Panc1 (cell line): ENCODE data around the gene CRTAC1.

ENCODE experiments used
- POLR2AphosphoS5 ChIP-seq: IDR thresholded peaks from 2 replicates; pipeline ENCODE4 v1.6.1; 2012; ENCODE audit warnings: mild to moderate bottlenecking, low read depth, low read length, moderate library complexity
- SIN3A ChIP-seq: IDR thresholded peaks from 2 replicates; pipeline ENCODE4 v1.6.1; 2012; ENCODE audit warnings: low read depth, mild to moderate bottlenecking, low read length, moderate library complexity, borderline replicate concordance; ENCODE audit not compliant: insufficient read depth
- TCF7L2 ChIP-seq: IDR thresholded peaks from 2 replicates; pipeline ENCODE4 v1.6.1; 2011; ENCODE audit warnings: mild to moderate bottlenecking, low read depth, low read length, inconsistent platforms
- TF ChIP-seq, protein P1 (sequence below): fragments of 450-650 bp; IDR thresholded peaks from 2 replicates; pipeline ENCODE4 v1.5.1; 2017; ENCODE audit warnings: mild to moderate bottlenecking
- TF ChIP-seq, protein P2 (sequence below), 2 experiments: IDR thresholded peaks; 2 replicates each; pipeline ENCODE4 v1.6.1; 2011 to 2012; ENCODE audit warnings: low read depth in 2 of 2, control low read depth in 1 of 2, low read length in 1 of 2, mild to moderate bottlenecking in 1 of 2, moderate library complexity in 1 of 2; ENCODE audit not compliant: insufficient read depth in 1 of 2

DNA sequence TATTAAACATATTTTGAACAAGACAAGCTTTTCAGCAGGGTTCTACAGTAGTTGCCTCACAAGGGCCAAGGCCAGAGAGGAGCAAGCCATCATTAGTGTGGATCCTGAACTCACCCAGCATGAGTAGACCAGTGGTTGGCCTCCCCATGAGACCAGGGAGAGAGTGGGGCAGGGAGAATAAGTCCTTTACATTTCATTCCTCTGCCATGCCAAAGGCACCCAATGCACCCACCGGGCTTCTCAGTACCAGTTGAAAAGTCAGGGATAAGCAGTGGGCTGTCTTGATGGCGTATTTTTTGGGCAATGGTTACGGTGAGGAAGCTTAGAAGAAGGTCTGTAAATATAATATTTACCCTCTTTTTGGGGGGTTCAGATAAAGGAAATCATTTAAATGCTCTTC is 16.6 kb downstream of the CRTAC1 start:
- TF ChIP-seq, protein P1, sequence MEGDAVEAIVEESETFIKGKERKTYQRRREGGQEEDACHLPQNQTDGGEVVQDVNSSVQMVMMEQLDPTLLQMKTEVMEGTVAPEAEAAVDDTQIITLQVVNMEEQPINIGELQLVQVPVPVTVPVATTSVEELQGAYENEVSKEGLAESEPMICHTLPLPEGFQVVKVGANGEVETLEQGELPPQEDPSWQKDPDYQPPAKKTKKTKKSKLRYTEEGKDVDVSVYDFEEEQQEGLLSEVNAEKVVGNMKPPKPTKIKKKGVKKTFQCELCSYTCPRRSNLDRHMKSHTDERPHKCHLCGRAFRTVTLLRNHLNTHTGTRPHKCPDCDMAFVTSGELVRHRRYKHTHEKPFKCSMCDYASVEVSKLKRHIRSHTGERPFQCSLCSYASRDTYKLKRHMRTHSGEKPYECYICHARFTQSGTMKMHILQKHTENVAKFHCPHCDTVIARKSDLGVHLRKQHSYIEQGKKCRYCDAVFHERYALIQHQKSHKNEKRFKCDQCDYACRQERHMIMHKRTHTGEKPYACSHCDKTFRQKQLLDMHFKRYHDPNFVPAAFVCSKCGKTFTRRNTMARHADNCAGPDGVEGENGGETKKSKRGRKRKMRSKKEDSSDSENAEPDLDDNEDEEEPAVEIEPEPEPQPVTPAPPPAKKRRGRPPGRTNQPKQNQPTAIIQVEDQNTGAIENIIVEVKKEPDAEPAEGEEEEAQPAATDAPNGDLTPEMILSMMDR = no peak
- no peak for TF ChIP-seq SIN3A
- TF ChIP-seq POLR2AphosphoS5 = no peak
- TF ChIP-seq, protein P2, sequence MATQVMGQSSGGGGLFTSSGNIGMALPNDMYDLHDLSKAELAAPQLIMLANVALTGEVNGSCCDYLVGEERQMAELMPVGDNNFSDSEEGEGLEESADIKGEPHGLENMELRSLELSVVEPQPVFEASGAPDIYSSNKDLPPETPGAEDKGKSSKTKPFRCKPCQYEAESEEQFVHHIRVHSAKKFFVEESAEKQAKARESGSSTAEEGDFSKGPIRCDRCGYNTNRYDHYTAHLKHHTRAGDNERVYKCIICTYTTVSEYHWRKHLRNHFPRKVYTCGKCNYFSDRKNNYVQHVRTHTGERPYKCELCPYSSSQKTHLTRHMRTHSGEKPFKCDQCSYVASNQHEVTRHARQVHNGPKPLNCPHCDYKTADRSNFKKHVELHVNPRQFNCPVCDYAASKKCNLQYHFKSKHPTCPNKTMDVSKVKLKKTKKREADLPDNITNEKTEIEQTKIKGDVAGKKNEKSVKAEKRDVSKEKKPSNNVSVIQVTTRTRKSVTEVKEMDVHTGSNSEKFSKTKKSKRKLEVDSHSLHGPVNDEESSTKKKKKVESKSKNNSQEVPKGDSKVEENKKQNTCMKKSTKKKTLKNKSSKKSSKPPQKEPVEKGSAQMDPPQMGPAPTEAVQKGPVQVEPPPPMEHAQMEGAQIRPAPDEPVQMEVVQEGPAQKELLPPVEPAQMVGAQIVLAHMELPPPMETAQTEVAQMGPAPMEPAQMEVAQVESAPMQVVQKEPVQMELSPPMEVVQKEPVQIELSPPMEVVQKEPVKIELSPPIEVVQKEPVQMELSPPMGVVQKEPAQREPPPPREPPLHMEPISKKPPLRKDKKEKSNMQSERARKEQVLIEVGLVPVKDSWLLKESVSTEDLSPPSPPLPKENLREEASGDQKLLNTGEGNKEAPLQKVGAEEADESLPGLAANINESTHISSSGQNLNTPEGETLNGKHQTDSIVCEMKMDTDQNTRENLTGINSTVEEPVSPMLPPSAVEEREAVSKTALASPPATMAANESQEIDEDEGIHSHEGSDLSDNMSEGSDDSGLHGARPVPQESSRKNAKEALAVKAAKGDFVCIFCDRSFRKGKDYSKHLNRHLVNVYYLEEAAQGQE (IDR thresholded peaks at IDR 0.05; ENCODE audit: insufficient read depth in 1 of 2, low read depth in 2 of 2, low read length in 1 of 2) = no peak
- no peak for TF ChIP-seq TCF7L2
